Measurements from ENCODE around the gene ESRRA. TPM values are rescaled to one million over a fixed set of nuclear protein-coding genes. Genes with fewer than 3 reads are reported as not detected.
A peak's percentile ranks its signal among the peaks of the same experiment; 100 is the strongest.

ESRRA gene
- total and polyA plus RNA-seq, 10 of the 15 experiments (the other 5 are each of a cell fraction or from before 2014, with no cell fraction given), result 0.32 to 48.9 (median 12.6) TPM

DNA sequence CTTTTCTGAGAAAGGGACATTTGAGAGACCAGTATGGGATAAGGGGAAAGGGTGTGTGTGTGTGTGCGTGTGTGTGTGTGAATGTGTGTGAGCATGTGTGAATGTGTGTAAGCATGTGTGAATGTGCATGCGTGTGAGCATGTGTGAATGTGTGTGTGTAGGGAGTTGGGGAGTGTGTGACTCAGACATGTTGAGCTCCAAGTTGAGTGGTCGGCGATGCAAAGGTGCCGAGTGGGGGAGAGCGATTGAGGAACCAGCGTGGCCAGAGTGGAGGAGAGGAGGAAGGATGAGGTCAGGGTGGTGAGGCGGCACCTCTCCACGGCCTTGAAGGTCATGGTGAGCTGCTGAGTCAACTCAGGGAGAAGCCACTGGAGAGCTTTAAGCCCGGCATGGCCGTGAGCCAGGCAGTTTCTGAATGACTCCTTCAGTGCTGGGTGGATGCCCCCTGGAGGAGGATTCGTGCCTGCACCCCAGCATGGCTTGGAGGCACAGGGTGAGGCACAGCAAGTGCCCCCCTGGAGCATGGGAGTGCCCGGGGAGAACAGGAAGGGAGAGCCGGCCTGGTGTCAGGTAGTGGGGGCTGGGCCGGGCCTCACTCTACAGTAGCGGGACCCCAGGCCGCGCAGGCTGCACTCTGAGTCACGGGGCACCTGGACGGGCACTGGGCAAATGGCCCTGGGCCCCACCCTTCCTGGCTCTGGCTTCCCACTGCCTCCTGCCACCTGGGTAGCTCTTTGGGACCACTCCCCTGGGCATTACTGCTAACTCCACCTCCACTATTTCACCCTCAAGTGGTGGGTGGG is 26.4 kb downstream of the ESRRA start (continued):
- no peak for TF ChIP-seq TCF7 (IDR thresholded peaks at IDR 0.05; ENCODE audit: borderline replicate concordance)
- TF ChIP-seq, protein P1, sequence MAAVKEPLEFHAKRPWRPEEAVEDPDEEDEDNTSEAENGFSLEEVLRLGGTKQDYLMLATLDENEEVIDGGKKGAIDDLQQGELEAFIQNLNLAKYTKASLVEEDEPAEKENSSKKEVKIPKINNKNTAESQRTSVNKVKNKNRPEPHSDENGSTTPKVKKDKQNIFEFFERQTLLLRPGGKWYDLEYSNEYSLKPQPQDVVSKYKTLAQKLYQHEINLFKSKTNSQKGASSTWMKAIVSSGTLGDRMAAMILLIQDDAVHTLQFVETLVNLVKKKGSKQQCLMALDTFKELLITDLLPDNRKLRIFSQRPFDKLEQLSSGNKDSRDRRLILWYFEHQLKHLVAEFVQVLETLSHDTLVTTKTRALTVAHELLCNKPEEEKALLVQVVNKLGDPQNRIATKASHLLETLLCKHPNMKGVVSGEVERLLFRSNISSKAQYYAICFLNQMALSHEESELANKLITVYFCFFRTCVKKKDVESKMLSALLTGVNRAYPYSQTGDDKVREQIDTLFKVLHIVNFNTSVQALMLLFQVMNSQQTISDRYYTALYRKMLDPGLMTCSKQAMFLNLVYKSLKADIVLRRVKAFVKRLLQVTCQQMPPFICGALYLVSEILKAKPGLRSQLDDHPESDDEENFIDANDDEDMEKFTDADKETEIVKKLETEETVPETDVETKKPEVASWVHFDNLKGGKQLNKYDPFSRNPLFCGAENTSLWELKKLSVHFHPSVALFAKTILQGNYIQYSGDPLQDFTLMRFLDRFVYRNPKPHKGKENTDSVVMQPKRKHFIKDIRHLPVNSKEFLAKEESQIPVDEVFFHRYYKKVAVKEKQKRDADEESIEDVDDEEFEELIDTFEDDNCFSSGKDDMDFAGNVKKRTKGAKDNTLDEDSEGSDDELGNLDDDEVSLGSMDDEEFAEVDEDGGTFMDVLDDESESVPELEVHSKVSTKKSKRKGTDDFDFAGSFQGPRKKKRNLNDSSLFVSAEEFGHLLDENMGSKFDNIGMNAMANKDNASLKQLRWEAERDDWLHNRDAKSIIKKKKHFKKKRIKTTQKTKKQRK (IDR thresholded peaks at IDR 0.05; ENCODE audit: low read depth, low read length), result no peak
- no peak for TF ChIP-seq SPI1 (IDR thresholded peaks at IDR 0.05; ENCODE audit: borderline replicate concordance, insufficient read depth, low read depth, low read length)
- peak; percentile 64; the same call in 1 of the 2 replicates for TF ChIP-seq ZNF217 (IDR thresholded peaks at IDR 0.05)
- TF ChIP-seq IKZF1 (conservative IDR thresholded peaks at IDR 0.05), result peak; percentile 92
- TF ChIP-seq, protein P2, sequence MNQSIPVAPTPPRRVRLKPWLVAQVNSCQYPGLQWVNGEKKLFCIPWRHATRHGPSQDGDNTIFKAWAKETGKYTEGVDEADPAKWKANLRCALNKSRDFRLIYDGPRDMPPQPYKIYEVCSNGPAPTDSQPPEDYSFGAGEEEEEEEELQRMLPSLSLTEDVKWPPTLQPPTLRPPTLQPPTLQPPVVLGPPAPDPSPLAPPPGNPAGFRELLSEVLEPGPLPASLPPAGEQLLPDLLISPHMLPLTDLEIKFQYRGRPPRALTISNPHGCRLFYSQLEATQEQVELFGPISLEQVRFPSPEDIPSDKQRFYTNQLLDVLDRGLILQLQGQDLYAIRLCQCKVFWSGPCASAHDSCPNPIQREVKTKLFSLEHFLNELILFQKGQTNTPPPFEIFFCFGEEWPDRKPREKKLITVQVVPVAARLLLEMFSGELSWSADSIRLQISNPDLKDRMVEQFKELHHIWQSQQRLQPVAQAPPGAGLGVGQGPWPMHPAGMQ (IDR thresholded peaks at IDR 0.05; ENCODE audit: borderline replicate concordance), result no peak
- TF ChIP-seq CREM (IDR thresholded peaks at IDR 0.05; ENCODE audit: low read depth), result 0 out of 2 replicates have a peak, but pooled peaks have one; percentile 26
- TF ChIP-seq HDGF (IDR thresholded peaks at IDR 0.05), result peak; percentile 100
- TF ChIP-seq PAX8 (IDR thresholded peaks at IDR 0.05), result no peak
- TF ChIP-seq, protein P3, sequence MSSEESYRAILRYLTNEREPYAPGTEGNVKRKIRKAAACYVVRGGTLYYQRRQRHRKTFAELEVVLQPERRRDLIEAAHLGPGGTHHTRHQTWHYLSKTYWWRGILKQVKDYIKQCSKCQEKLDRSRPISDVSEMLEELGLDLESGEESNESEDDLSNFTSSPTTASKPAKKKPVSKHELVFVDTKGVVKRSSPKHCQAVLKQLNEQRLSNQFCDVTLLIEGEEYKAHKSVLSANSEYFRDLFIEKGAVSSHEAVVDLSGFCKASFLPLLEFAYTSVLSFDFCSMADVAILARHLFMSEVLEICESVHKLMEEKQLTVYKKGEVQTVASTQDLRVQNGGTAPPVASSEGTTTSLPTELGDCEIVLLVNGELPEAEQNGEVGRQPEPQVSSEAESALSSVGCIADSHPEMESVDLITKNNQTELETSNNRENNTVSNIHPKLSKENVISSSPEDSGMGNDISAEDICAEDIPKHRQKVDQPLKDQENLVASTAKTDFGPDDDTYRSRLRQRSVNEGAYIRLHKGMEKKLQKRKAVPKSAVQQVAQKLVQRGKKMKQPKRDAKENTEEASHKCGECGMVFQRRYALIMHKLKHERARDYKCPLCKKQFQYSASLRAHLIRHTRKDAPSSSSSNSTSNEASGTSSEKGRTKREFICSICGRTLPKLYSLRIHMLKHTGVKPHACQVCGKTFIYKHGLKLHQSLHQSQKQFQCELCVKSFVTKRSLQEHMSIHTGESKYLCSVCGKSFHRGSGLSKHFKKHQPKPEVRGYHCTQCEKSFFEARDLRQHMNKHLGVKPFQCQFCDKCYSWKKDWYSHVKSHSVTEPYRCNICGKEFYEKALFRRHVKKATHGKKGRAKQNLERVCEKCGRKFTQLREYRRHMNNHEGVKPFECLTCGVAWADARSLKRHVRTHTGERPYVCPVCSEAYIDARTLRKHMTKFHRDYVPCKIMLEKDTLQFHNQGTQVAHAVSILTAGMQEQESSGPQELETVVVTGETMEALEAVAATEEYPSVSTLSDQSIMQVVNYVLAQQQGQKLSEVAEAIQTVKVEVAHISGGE (CRISPR knock-in tag; IDR thresholded peaks at IDR 0.05), result no peak
- TF ChIP-seq, protein P4, sequence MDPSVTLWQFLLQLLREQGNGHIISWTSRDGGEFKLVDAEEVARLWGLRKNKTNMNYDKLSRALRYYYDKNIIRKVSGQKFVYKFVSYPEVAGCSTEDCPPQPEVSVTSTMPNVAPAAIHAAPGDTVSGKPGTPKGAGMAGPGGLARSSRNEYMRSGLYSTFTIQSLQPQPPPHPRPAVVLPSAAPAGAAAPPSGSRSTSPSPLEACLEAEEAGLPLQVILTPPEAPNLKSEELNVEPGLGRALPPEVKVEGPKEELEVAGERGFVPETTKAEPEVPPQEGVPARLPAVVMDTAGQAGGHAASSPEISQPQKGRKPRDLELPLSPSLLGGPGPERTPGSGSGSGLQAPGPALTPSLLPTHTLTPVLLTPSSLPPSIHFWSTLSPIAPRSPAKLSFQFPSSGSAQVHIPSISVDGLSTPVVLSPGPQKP (IDR thresholded peaks at IDR 0.05; ENCODE audit: low read depth, low read length), result no peak
- no peak for TF ChIP-seq MEF2A (IDR thresholded peaks at IDR 0.05; ENCODE audit: insufficient read depth, low read depth, low read length)
- TF ChIP-seq, protein P5, sequence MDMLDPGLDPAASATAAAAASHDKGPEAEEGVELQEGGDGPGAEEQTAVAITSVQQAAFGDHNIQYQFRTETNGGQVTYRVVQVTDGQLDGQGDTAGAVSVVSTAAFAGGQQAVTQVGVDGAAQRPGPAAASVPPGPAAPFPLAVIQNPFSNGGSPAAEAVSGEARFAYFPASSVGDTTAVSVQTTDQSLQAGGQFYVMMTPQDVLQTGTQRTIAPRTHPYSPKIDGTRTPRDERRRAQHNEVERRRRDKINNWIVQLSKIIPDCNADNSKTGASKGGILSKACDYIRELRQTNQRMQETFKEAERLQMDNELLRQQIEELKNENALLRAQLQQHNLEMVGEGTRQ (IDR thresholded peaks at IDR 0.05; ENCODE audit: borderline replicate concordance, low read depth, low read length), result no peak
- TF ChIP-seq, protein P6, sequence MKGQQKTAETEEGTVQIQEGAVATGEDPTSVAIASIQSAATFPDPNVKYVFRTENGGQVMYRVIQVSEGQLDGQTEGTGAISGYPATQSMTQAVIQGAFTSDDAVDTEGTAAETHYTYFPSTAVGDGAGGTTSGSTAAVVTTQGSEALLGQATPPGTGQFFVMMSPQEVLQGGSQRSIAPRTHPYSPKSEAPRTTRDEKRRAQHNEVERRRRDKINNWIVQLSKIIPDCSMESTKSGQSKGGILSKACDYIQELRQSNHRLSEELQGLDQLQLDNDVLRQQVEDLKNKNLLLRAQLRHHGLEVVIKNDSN (IDR thresholded peaks at IDR 0.05; ENCODE audit: borderline replicate concordance, extremely low read length, insufficient read depth, low read depth, low read length), result no peak
- no peak for TF ChIP-seq SREBF1 (IDR thresholded peaks at IDR 0.05; ENCODE audit: low read length)
- peak; percentile 82 to 85 for TF ChIP-seq IKZF2 (IDR thresholded peaks at IDR 0.05)
- peak; percentile 97 for TF ChIP-seq NBN (IDR thresholded peaks at IDR 0.05)
